GM23338 (cell line): ENCODE results near the gene MTREX. TPM values are rescaled to one million over a fixed set of nuclear protein-coding genes. Genes with fewer than 3 reads are reported as not detected.
A peak's percentile ranks its signal among the peaks of the same experiment; 100 is the strongest.

Source experiments
- ATAC-seq: fragments of 200-7000 bp; cut with Tn5 transposase; 3 replicates; pipeline ENCODE4 v1.9.1; 2020
- DNase-seq: peaks from one replicate; pipeline ENCODE4 v3.0.0-alpha.2; 2015; ENCODE audit warnings: low spot score
- H2AFZ ChIP-seq: fragments of 200-600 bp; sonication (generic); 2 replicates; pipeline ENCODE4 v1.8.0; 2016; ENCODE audit warnings: antibody characterized with exemption, mild to moderate bottlenecking, moderate library complexity
- H3F3A ChIP-seq: fragments of 200-600 bp; sonication (generic); replicated peaks from 2 replicates; pipeline ENCODE4 v1.8.0; 2017; ENCODE audit warnings: antibody characterized with exemption, mixed run types, low read depth
- H3K27ac ChIP-seq: fragments of 200-600 bp; sonication (generic); 2 replicates; pipeline ENCODE4 v1.6.1; 2016; ENCODE audit warnings: low read depth
- H3K27me3 ChIP-seq: fragments of 200-600 bp; sonication (generic); 2 replicates; pipeline ENCODE4 v1.8.0; 2016; ENCODE audit warnings: mild to moderate bottlenecking, mixed run types, moderate library complexity; ENCODE audit not compliant: insufficient read depth
- H3K36me3 ChIP-seq: fragments of 200-600 bp; sonication (generic); 2 replicates; pipeline ENCODE4 v1.8.0; 2016; ENCODE audit warnings: mild to moderate bottlenecking; ENCODE audit not compliant: insufficient read depth
- H3K4me1 ChIP-seq: fragments of 200-600 bp; sonication (generic); 2 replicates; pipeline ENCODE4 v1.8.0; 2016; ENCODE audit warnings: mild to moderate bottlenecking, moderate library complexity; ENCODE audit not compliant: insufficient read depth
- H3K4me2 ChIP-seq: fragments of 200-600 bp; sonication (generic); 2 replicates; pipeline ENCODE4 v1.7.1; 2017; ENCODE audit warnings: mixed run types
- H3K4me3 ChIP-seq: fragments of 200-600 bp; sonication (generic); 2 replicates; pipeline ENCODE4 v1.6.1; 2016; ENCODE audit warnings: mixed run types
- H3K79me2 ChIP-seq: fragments of 200-600 bp; sonication (generic); replicated peaks from 2 replicates; pipeline ENCODE4 v1.8.0; 2017; ENCODE audit warnings: mild to moderate bottlenecking; ENCODE audit not compliant: insufficient read depth
- H3K9me2 ChIP-seq: fragments of 200-600 bp; sonication (generic); 2 replicates; pipeline ENCODE4 v1.8.0; 2017; ENCODE audit not compliant: insufficient read depth
- H4K20me1 ChIP-seq: fragments of 200-600 bp; sonication (generic); replicated peaks from 2 replicates; pipeline ENCODE4 v1.8.0; 2017; ENCODE audit warnings: mild to moderate bottlenecking; ENCODE audit not compliant: insufficient read depth
- H3K27ac Mint-ChIP-seq: 2 replicates; pipeline ENCODE4 v1.8.0; 2020; ENCODE audit warnings: inconsistent platforms, mild to moderate bottlenecking, moderate library complexity, mixed read lengths
- H3K27me3 Mint-ChIP-seq: 3 replicates; pipeline ENCODE4 v1.8.0; 2022; ENCODE audit warnings: low read depth, mild to moderate bottlenecking, moderate library complexity, mixed read lengths, inconsistent platforms; ENCODE audit not compliant: insufficient read depth, poor library complexity
- H3K36me3 Mint-ChIP-seq: 3 replicates; pipeline ENCODE4 v1.8.0; 2021; ENCODE audit warnings: low read depth, mild to moderate bottlenecking, inconsistent platforms, moderate library complexity, mixed read lengths
- H3K4me1 Mint-ChIP-seq: 3 replicates; pipeline ENCODE4 v1.8.0; 2020; ENCODE audit warnings: mild to moderate bottlenecking, inconsistent platforms, mixed read lengths
- H3K4me3 Mint-ChIP-seq: 3 replicates; pipeline ENCODE4 v1.8.0; 2021; ENCODE audit warnings: moderate library complexity, mild to moderate bottlenecking, inconsistent platforms, mixed read lengths
- H3K9me3 Mint-ChIP-seq: 3 replicates; pipeline ENCODE4 v1.8.0; 2020; ENCODE audit warnings: moderate library complexity, mild to moderate bottlenecking, inconsistent platforms, mixed read lengths
- CREB1 ChIP-seq: fragments of 250-450 bp; sonication (Bioruptor Pico); IDR thresholded peaks from 2 replicates; pipeline ENCODE4 v1.5.0; 2020; ENCODE audit warnings: low read depth, mild to moderate bottlenecking, moderate library complexity
- EZH2 ChIP-seq: fragments of 200-600 bp; sonication (generic); IDR thresholded peaks from one replicate; pipeline ENCODE4 v1.8.0; 2017; ENCODE audit warnings: antibody characterized with exemption, mild to moderate bottlenecking, low read depth; ENCODE audit not compliant: unreplicated experiment
- JUNB ChIP-seq: IDR thresholded peaks from one replicate; pipeline ENCODE4 v1.6.1; 2016; ENCODE audit warnings: antibody characterized with exemption; ENCODE audit not compliant: unreplicated experiment
- NANOG ChIP-seq: IDR thresholded peaks from 2 replicates; pipeline ENCODE4 v1.6.1; 2016; ENCODE audit warnings: antibody characterized with exemption, borderline replicate concordance
- POLR2AphosphoS5 ChIP-seq: IDR thresholded peaks from 2 replicates; pipeline ENCODE4 v1.6.1; 2016; ENCODE audit warnings: antibody characterized with exemption, low read depth
- ZNF331 ChIP-seq: fragments of 250-450 bp; sonication (Bioruptor Pico); IDR thresholded peaks from 2 replicates; pipeline ENCODE4 v1.5.0; 2020; ENCODE audit warnings: low read depth, mild to moderate bottlenecking, moderate library complexity
- polyA plus RNA-seq: library from polyadenylated mRNA; unstranded; fragments of >200 nt; fragmentation: Nextera tagmentation; extraction: Ambion mirVana; gene quantifications from 2 replicates; pipeline ENCODE4 v1.2.1, GENCODE V29; 2016
- total RNA-seq: library from RNA; depleted of rRNA; stranded (reverse); fragments of >200 nt; shearing (Covaris generic); gene quantifications from 2 replicates; pipeline ENCODE4 v1.2.3, GENCODE V29; 2014
- TF ChIP-seq, protein P1 (sequence below): IDR thresholded peaks from 2 replicates; pipeline ENCODE4 v1.6.1; 2016; ENCODE audit warnings: antibody characterized with exemption
- TF ChIP-seq, protein P2 (sequence below): IDR thresholded peaks from one replicate; pipeline ENCODE4 v1.6.1; 2018; ENCODE audit warnings: antibody characterized with exemption; ENCODE audit not compliant: unreplicated experiment
- TF ChIP-seq, protein P3 (sequence below): fragments of 250-450 bp; sonication (Bioruptor Pico); IDR thresholded peaks from 2 replicates; pipeline ENCODE4 v1.5.0; 2020; ENCODE audit warnings: mild to moderate bottlenecking, moderate library complexity

MTREX gene
- total and polyA plus RNA-seq, 2 experiments from 2014 or later: 47.5 to 94.9 TPM

DNA sequence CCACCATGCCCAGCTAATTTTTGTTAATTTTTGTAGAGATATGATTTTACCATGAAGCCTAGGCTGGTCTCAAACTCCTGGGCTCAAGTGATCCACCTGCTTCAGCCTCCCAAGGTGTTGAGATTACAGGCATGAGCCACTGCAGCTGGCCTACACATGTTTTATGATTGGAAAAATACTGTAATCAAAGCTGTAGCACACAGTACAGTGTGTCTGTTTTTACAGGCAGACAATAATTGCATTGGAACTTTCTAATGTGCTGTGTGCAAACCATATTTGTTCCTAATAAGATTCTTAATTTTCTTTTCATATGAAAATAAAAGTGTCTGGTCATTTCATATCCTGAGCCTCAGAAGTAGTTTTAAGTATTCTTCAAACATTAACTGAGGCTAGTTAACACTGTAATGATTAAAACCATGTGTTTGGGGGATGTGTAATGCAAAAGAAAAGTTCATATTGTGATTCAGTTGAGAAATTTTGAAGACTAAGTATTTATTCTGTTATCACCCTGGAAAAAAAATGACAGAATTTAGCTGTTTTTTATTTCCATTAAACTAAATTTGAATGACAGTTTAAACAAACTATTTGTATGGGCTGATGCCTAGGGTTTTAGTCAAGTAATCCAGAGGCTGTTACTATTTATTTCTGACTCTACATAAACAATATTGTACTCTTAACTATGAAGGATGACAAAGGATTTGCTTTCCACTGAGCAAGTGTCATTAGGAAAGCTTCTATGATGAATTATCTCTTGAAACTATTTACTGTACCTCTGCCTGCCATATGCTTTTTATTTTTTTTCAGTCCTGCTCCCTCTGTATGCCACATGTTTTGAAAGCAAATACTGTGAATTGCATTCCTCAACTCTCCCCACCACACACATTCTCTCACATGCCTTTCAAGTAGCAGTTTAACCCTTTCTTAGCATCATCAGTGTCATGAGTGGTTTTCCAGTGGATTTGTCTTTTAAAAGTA, 111.5 kb downstream of the MTREX start:
- Histone ChIP-seq H3K36me3 (peaks cover 9% of the 10 kb centered on the region; the same call in 1 of the 2 replicates), H3K4me2 (no peak overlapping the region), H3F3A (peaks cover 6% of the 10 kb centered on the region; the same call in 1 of the 2 replicates), H3K27ac (no peak overlapping the region), H3K27me3 (no peaks in the 10 kb centered on the region), H3K4me1 (peaks cover 8% of the 10 kb centered on the region; the same call in 1 of the 2 replicates), H4K20me1 (no peaks in the 10 kb centered on the region), H3K9me2 (no peaks in the 10 kb centered on the region), H3K4me3 (no peak overlapping the region), H3K79me2 (no peaks in the 10 kb centered on the region), H2AFZ (no peak overlapping the region)
- no peak overlapping the region for H3K4me3 Mint-ChIP-seq
- ATAC-seq (peak; percentile 42), DNase-seq (peak; percentile 35)
- peak overlapping the region; percentile 64 for H3K27ac Mint-ChIP-seq
- peaks cover 8% of the 10 kb centered on the region; the same call in 2 of the 3 replicates for H3K4me1 Mint-ChIP-seq
- peaks cover 46% of the 10 kb centered on the region for H3K36me3 Mint-ChIP-seq
- TF ChIP-seq, protein P1, sequence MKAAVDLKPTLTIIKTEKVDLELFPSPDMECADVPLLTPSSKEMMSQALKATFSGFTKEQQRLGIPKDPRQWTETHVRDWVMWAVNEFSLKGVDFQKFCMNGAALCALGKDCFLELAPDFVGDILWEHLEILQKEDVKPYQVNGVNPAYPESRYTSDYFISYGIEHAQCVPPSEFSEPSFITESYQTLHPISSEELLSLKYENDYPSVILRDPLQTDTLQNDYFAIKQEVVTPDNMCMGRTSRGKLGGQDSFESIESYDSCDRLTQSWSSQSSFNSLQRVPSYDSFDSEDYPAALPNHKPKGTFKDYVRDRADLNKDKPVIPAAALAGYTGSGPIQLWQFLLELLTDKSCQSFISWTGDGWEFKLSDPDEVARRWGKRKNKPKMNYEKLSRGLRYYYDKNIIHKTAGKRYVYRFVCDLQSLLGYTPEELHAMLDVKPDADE: no peak
- H3K27me3 Mint-ChIP-seq: peaks cover 8% of the 10 kb centered on the region
- H3K9me3 Mint-ChIP-seq: no peaks in the 10 kb centered on the region

DNA sequence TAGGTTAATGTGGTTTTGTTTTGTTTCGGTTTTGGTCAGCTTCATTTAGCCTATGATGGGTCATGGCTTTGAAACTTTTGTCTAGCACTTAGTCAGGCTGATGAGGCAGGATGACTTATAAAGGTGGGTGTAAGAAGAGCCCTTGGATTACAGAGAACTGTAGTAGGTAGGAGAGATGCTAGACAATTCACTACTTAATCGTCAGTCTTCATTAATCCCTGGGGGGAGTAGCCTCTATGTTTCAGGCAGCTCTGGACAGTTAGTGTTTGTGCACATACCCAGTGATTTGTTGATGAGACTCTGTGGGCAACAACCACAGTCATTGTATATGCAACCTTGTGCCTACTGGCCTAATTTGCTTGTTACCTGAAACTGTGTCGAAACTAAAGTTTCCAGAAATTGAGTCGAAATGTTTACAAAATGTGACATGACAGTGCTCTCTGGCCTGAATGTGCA, 113.3 kb downstream of the MTREX start:
- H3K36me3 ChIP-seq: peaks cover 20% of the 10 kb centered on the region; the same call in 1 of the 2 replicates
- H2AFZ ChIP-seq: no peak overlapping the region
- H3K36me3 Mint-ChIP-seq: peaks cover 52% of the 10 kb centered on the region
- no peak for ATAC-seq
- H4K20me1 ChIP-seq: no peaks in the 10 kb centered on the region
- no peaks in the 10 kb centered on the region for H3K79me2 ChIP-seq
- peaks cover 8% of the 10 kb centered on the region; the same call in 2 of the 3 replicates for H3K4me1 Mint-ChIP-seq
- peaks cover 8% of the 10 kb centered on the region; the same call in 1 of the 2 replicates for H3K4me1 ChIP-seq
- H3K4me3 ChIP-seq: no peak overlapping the region
- DNase-seq: no peak
- H3K4me3 Mint-ChIP-seq: no peak overlapping the region
- peaks cover 9% of the 10 kb centered on the region for H3K27me3 Mint-ChIP-seq
- no peak overlapping the region for H3K4me2 ChIP-seq
- no peaks in the 10 kb centered on the region for H3K9me3 Mint-ChIP-seq
- no peaks in the 10 kb centered on the region for H3K9me2 ChIP-seq
- H3F3A ChIP-seq: peaks cover 8% of the 10 kb centered on the region; the same call in 1 of the 2 replicates
- H3K27me3 ChIP-seq: no peaks in the 10 kb centered on the region
- H3K27ac Mint-ChIP-seq: 0 out of 2 replicates have a peak overlapping the region, but pooled peaks have one; percentile 69
- H3K27ac ChIP-seq: no peak overlapping the region
- TF ChIP-seq POLR2AphosphoS5 (no peak), CREB1 (CRISPR knock-in tag) (no peak), ZNF331 (CRISPR knock-in tag) (no peak), NANOG (no peak), EZH2 (no peak), JUNB (no peak)
- TF ChIP-seq, protein P2, sequence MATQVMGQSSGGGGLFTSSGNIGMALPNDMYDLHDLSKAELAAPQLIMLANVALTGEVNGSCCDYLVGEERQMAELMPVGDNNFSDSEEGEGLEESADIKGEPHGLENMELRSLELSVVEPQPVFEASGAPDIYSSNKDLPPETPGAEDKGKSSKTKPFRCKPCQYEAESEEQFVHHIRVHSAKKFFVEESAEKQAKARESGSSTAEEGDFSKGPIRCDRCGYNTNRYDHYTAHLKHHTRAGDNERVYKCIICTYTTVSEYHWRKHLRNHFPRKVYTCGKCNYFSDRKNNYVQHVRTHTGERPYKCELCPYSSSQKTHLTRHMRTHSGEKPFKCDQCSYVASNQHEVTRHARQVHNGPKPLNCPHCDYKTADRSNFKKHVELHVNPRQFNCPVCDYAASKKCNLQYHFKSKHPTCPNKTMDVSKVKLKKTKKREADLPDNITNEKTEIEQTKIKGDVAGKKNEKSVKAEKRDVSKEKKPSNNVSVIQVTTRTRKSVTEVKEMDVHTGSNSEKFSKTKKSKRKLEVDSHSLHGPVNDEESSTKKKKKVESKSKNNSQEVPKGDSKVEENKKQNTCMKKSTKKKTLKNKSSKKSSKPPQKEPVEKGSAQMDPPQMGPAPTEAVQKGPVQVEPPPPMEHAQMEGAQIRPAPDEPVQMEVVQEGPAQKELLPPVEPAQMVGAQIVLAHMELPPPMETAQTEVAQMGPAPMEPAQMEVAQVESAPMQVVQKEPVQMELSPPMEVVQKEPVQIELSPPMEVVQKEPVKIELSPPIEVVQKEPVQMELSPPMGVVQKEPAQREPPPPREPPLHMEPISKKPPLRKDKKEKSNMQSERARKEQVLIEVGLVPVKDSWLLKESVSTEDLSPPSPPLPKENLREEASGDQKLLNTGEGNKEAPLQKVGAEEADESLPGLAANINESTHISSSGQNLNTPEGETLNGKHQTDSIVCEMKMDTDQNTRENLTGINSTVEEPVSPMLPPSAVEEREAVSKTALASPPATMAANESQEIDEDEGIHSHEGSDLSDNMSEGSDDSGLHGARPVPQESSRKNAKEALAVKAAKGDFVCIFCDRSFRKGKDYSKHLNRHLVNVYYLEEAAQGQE: no peak
- TF ChIP-seq, protein P3, sequence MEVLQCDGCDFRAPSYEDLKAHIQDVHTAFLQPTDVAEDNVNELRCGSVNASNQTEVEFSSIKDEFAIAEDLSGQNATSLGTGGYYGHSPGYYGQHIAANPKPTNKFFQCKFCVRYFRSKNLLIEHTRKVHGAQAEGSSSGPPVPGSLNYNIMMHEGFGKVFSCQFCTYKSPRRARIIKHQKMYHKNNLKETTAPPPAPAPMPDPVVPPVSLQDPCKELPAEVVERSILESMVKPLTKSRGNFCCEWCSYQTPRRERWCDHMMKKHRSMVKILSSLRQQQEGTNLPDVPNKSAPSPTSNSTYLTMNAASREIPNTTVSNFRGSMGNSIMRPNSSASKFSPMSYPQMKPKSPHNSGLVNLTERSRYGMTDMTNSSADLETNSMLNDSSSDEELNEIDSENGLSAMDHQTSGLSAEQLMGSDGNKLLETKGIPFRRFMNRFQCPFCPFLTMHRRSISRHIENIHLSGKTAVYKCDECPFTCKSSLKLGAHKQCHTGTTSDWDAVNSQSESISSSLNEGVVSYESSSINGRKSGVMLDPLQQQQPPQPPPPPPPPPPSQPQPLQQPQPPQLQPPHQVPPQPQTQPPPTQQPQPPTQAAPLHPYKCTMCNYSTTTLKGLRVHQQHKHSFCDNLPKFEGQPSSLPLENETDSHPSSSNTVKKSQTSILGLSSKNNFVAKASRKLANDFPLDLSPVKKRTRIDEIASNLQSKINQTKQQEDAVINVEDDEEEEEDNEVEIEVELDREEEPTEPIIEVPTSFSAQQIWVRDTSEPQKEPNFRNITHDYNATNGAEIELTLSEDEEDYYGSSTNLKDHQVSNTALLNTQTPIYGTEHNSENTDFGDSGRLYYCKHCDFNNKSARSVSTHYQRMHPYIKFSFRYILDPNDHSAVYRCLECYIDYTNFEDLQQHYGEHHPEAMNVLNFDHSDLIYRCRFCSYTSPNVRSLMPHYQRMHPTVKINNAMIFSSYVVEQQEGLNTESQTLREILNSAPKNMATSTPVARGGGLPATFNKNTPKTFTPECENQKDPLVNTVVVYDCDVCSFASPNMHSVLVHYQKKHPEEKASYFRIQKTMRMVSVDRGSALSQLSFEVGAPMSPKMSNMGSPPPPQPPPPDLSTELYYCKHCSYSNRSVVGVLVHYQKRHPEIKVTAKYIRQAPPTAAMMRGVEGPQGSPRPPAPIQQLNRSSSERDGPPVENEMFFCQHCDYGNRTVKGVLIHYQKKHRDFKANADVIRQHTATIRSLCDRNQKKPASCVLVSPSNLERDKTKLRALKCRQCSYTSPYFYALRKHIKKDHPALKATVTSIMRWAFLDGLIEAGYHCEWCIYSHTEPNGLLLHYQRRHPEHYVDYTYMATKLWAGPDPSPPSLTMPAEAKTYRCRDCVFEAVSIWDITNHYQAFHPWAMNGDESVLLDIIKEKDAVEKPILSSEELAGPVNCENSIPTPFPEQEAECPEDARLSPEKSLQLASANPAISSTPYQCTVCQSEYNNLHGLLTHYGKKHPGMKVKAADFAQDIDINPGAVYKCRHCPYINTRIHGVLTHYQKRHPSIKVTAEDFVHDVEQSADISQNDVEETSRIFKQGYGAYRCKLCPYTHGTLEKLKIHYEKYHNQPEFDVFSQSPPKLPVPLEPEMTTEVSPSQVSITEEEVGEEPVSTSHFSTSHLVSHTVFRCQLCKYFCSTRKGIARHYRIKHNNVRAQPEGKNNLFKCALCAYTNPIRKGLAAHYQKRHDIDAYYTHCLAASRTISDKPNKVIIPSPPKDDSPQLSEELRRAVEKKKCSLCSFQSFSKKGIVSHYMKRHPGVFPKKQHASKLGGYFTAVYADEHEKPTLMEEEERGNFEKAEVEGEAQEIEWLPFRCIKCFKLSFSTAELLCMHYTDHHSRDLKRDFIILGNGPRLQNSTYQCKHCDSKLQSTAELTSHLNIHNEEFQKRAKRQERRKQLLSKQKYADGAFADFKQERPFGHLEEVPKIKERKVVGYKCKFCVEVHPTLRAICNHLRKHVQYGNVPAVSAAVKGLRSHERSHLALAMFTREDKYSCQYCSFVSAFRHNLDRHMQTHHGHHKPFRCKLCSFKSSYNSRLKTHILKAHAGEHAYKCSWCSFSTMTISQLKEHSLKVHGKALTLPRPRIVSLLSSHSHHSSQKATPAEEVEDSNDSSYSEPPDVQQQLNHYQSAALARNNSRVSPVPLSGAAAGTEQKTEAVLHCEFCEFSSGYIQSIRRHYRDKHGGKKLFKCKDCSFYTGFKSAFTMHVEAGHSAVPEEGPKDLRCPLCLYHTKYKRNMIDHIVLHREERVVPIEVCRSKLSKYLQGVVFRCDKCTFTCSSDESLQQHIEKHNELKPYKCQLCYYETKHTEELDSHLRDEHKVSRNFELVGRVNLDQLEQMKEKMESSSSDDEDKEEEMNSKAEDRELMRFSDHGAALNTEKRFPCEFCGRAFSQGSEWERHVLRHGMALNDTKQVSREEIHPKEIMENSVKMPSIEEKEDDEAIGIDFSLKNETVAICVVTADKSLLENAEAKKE (CRISPR knock-in tag): no peak
